ENCODE data around the gene PARD3B.

GRCh38 chr2:205428811-205429210 is 883.5 kb downstream of the PARD3B start:
- TF ChIP-seq, protein P1, sequence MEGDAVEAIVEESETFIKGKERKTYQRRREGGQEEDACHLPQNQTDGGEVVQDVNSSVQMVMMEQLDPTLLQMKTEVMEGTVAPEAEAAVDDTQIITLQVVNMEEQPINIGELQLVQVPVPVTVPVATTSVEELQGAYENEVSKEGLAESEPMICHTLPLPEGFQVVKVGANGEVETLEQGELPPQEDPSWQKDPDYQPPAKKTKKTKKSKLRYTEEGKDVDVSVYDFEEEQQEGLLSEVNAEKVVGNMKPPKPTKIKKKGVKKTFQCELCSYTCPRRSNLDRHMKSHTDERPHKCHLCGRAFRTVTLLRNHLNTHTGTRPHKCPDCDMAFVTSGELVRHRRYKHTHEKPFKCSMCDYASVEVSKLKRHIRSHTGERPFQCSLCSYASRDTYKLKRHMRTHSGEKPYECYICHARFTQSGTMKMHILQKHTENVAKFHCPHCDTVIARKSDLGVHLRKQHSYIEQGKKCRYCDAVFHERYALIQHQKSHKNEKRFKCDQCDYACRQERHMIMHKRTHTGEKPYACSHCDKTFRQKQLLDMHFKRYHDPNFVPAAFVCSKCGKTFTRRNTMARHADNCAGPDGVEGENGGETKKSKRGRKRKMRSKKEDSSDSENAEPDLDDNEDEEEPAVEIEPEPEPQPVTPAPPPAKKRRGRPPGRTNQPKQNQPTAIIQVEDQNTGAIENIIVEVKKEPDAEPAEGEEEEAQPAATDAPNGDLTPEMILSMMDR (conservative IDR thresholded peaks at IDR 0.05 in 1 of 2, IDR thresholded peaks at IDR 0.05 in 1 of 2; ENCODE audit: low read depth in 1 of 2, low read length in 2 of 2) = no peak
- TF ChIP-seq EZH2 (IDR thresholded peaks at IDR 0.05; ENCODE audit: low read length, missing control alignments) = no peak

All from fibroblast of lung (primary cell).